Trophoblast cell (in vitro differentiated cells and primary cell): ENCODE measurements around the gene LAMP1.

Experiments used
- DNase-seq, 2 donors: peaks; one replicate each; pipeline ENCODE4 v3.0.0-alpha.2; 2016
- H2AFZ ChIP-seq: 2 replicates; pipeline ENCODE4 v1.6.1; 2013; ENCODE audit warnings: low read length, moderate library complexity, mild to moderate bottlenecking; ENCODE audit not compliant: insufficient read depth, poor library complexity
- H2AK5ac ChIP-seq: 2 replicates; pipeline ENCODE4 v1.6.1; 2013; ENCODE audit warnings: mild to moderate bottlenecking, low read length
- H2BK120ac ChIP-seq: 2 replicates; pipeline ENCODE4 v1.6.1; 2013; ENCODE audit warnings: low read length, mild to moderate bottlenecking, moderate library complexity; ENCODE audit not compliant: insufficient read depth, poor library complexity
- H2BK12ac ChIP-seq: 2 replicates; pipeline ENCODE4 v1.6.1; 2013; ENCODE audit warnings: mild to moderate bottlenecking, low read length, moderate library complexity
- H2BK5ac ChIP-seq: 2 replicates; pipeline ENCODE4 v1.6.1; 2013; ENCODE audit warnings: low read length, low read depth, moderate library complexity, mild to moderate bottlenecking; ENCODE audit not compliant: poor library complexity
- H3K14ac ChIP-seq: 2 replicates; pipeline ENCODE4 v1.6.1; 2013; ENCODE audit warnings: mild to moderate bottlenecking, low read length
- H3K18ac ChIP-seq: 2 replicates; pipeline ENCODE4 v1.6.1; 2013; ENCODE audit warnings: mild to moderate bottlenecking, low read length
- H3K23ac ChIP-seq: 2 replicates; pipeline ENCODE4 v1.6.1; 2013; ENCODE audit warnings: low read length
- H3K27ac ChIP-seq: 2 replicates; pipeline ENCODE4 v1.5.1; 2013; ENCODE audit warnings: low read depth, mild to moderate bottlenecking, inconsistent platforms, low read length, moderate library complexity
- H3K27me3 ChIP-seq: 2 replicates; pipeline ENCODE4 v1.6.1; 2013; ENCODE audit warnings: inconsistent platforms, mild to moderate bottlenecking, low read length, moderate library complexity; ENCODE audit not compliant: insufficient read depth
- H3K36me3 ChIP-seq, 2 experiments: 1 replicate in 1 of 2; 2 replicates in 1 of 2; pipeline ENCODE4 v1.6.1; 2013; ENCODE audit warnings: low read length in 2 of 2, mild to moderate bottlenecking in 2 of 2, moderate library complexity in 1 of 2; ENCODE audit not compliant: insufficient read depth in 2 of 2, control insufficient read depth in 1 of 2
- H3K4ac ChIP-seq: 2 replicates; pipeline ENCODE4 v1.6.1; 2013; ENCODE audit warnings: low read depth, mild to moderate bottlenecking, low read length, moderate library complexity
- H3K4me1 ChIP-seq, 2 experiments: 1 replicate in 1 of 2; 2 replicates in 1 of 2; pipeline ENCODE4 v1.6.1; 2013; ENCODE audit warnings: low read length in 2 of 2, mild to moderate bottlenecking in 2 of 2, moderate library complexity in 1 of 2; ENCODE audit not compliant: insufficient read depth in 2 of 2, control insufficient read depth in 1 of 2
- H3K4me2 ChIP-seq: 2 replicates; pipeline ENCODE4 v1.6.1; 2013; ENCODE audit warnings: inconsistent platforms, mild to moderate bottlenecking, low read length, moderate library complexity
- H3K4me3 ChIP-seq: 2 replicates; pipeline ENCODE4 v1.5.1; 2013; ENCODE audit warnings: mild to moderate bottlenecking, low read depth, low read length, inconsistent platforms
- H3K79me1 ChIP-seq: one replicate; pipeline ENCODE4 v1.6.1; 2013; ENCODE audit warnings: low read length
- H3K79me2 ChIP-seq: 2 replicates; pipeline ENCODE4 v1.6.1; 2013; ENCODE audit warnings: low read length, mild to moderate bottlenecking; ENCODE audit not compliant: control insufficient read depth, insufficient read depth, poor library complexity
- H3K9ac ChIP-seq: 2 replicates; pipeline ENCODE4 v1.6.1; 2013; ENCODE audit warnings: mild to moderate bottlenecking, low read length
- H3K9me3 ChIP-seq: 2 replicates; pipeline ENCODE4 v1.6.1; 2013; ENCODE audit warnings: low read depth, mild to moderate bottlenecking, control low read depth, inconsistent platforms, low read length; ENCODE audit not compliant: insufficient read depth
- H4K12ac ChIP-seq: 2 replicates; pipeline ENCODE4 v1.6.1; 2013; ENCODE audit warnings: low read depth, mild to moderate bottlenecking, low read length, moderate library complexity
- H4K8ac ChIP-seq: 2 replicates; pipeline ENCODE4 v1.6.1; 2013; ENCODE audit warnings: low read depth, mild to moderate bottlenecking, low read length, moderate library complexity
- H4K91ac ChIP-seq: one replicate; pipeline ENCODE4 v1.6.1; 2013; ENCODE audit warnings: low read depth, mild to moderate bottlenecking, low read length, moderate library complexity
- WGBS: extraction: QIAGEN DNeasy Blood & Tissue Kit; methylation state at CpG from one replicate; pipeline ENCODE4 v1.1.7; 2013; ENCODE audit warnings: missing lambda C conversion rate; ENCODE audit not compliant: insufficient read length, insufficient coverage; ENCODE audit errors: extremely low coverage; 5-methylcytosine and 5-hydroxymethylcytosine counted together

LAMP1 gene

DNA sequence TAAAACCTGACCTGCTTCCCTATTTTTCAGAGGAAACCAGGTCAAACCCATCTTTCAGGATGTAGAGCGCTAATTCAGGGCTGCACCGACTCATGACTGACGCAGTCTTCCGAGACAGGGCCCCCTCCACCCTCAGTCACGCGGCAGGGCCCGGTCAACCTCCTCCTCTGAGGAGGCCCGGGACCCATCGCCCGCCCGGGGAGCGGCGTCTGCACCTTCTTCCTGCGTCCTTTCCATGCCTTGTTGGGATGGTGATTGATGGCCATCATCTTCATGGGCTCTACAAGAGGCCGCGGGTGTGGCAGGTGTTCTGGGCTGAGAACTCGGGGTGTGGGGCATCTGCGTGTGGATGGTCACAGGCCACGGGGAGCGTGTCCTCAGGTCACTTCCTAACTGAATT is 40.9 kb downstream of the LAMP1 start:
- no peak overlapping the region for H3K9ac ChIP-seq
- H3K4ac ChIP-seq = no peak overlapping the region

DNA sequence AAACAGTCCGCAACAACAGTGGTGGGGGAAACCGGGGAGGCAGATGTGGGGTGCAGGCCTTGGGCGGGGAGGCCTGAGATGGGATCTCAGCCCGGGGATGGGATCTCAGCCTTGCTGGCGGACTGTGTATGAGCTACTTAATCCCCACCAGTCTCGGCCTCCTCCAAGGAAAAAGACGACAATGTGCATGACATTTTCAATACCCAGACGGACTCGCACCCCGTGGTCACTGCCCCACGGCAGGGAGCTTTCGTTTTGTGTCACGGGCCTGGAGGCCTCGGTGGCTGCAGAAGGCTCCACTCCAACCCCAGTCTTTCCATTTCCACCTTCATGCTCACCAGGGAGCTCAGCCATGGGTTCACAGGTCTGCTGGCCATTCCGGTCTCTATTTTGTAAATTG is 41.4 kb downstream of the LAMP1 start:
- no peaks in the 10 kb centered on the region for H3K4me1 ChIP-seq
- no peak for DNase-seq
- H3K9me3 ChIP-seq = peaks cover 4% of the 10 kb centered on the region
- no peak overlapping the region for H4K8ac ChIP-seq
- H3K27ac ChIP-seq = no peak overlapping the region
- no peak overlapping the region for H3K9ac ChIP-seq
- H3K14ac ChIP-seq = no peak overlapping the region
- no peak overlapping the region for H3K4me3 ChIP-seq
- H3K23ac ChIP-seq = no peak overlapping the region
- no peak overlapping the region for H4K91ac ChIP-seq
- no peak overlapping the region for H2AK5ac ChIP-seq
- H2AFZ ChIP-seq = no peak overlapping the region
- H2BK12ac ChIP-seq = no peak overlapping the region
- no peak overlapping the region for H2BK5ac ChIP-seq
- no peaks in the 10 kb centered on the region for H3K27me3 ChIP-seq
- H3K79me1 ChIP-seq = no peaks in the 10 kb centered on the region
- H4K12ac ChIP-seq = no peak overlapping the region
- WGBS = no CpG with 5 or more reads among the region's 15 CpGs
- H3K36me3 ChIP-seq = peaks cover under 1 to 5% of the 10 kb centered on the region in 2 experiments
- no peak overlapping the region for H3K4ac ChIP-seq
- no peak overlapping the region for H3K18ac ChIP-seq
- no peak overlapping the region for H3K4me2 ChIP-seq
- H3K79me2 ChIP-seq = no peaks in the 10 kb centered on the region
- no peak overlapping the region for H2BK120ac ChIP-seq

More for the DNA sequence above, 40.9 kb downstream of the LAMP1 start:
- no peak overlapping the region for H3K4me3 ChIP-seq
- H4K12ac ChIP-seq = no peak overlapping the region
- H3K4me1 ChIP-seq = no peaks in the 10 kb centered on the region
- no peak overlapping the region for H2AK5ac ChIP-seq
- no peak overlapping the region for H3K4me2 ChIP-seq
- H4K8ac ChIP-seq = no peak overlapping the region
- H3K79me1 ChIP-seq = no peaks in the 10 kb centered on the region
- peaks cover 2% of the 10 kb centered on the region for H3K9me3 ChIP-seq
- H4K91ac ChIP-seq = no peak overlapping the region
- no peaks in the 10 kb centered on the region for H3K79me2 ChIP-seq
- no peak overlapping the region for H3K27ac ChIP-seq
- no peak overlapping the region for H2BK5ac ChIP-seq
- H2BK120ac ChIP-seq = no peak overlapping the region
- no CpG with 5 or more reads among the region's 20 CpGs for WGBS
- no peak overlapping the region for H3K14ac ChIP-seq
- no peak overlapping the region for H3K18ac ChIP-seq
- H2BK12ac ChIP-seq = no peak overlapping the region
- DNase-seq = no peak
- no peaks in the 10 kb centered on the region for H3K27me3 ChIP-seq
- H3K23ac ChIP-seq = no peak overlapping the region
- no peak overlapping the region for H2AFZ ChIP-seq
- peaks cover 0 to 5% of the 10 kb centered on the region in 2 experiments for H3K36me3 ChIP-seq

DNA sequence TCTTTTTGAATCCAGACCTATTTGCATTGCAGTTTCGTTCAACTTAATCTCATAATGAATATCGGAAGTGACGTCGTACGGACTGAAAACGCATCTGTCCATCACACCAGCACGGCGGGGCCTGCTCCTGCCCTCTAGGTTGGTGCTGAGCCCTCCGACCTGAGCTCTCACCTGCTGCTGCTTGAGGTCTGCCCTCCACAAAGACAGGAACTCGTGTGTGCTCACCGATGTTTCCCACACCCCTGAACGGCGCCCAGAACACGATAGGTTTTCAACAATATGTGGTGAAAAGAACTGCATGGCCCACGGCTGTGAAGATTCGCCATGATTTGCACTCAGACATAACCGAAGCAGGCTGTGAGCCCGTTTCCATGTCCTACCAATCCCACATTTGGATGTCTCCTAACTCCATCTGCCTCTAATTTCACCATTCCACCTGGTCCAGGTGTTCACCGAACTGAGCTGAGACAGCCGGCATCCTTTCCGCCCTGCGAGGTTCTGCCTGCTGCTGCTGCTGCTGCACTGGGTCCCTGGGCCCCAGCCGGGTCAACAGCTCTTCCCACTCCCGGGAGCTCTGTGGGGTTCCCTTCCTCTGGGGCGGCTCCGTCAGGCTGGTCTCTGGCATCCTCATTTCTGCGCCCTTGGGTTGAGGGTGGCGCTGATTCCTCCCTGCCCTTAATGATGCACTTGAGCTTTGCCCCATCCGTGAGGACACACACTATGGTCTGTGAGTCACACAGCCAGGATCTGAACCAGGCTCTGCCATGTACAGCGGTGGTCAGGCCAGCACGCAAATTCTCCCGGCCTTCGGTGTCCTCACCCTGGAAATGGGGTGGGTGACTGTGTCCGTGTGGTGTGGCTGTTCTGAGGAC is 46.0 kb downstream of the LAMP1 start:
- no peaks in the 10 kb centered on the region for H3K27me3 ChIP-seq
- no peaks in the 10 kb centered on the region for H3K79me2 ChIP-seq
- H4K91ac ChIP-seq = no peak overlapping the region
- H3K4ac ChIP-seq = no peak overlapping the region
- H3K79me1 ChIP-seq = no peaks in the 10 kb centered on the region
- no peak overlapping the region for H3K27ac ChIP-seq
- H3K23ac ChIP-seq = no peak overlapping the region
- no peak overlapping the region for H2AK5ac ChIP-seq
- no peak overlapping the region for H2BK120ac ChIP-seq
- no peak overlapping the region for H3K14ac ChIP-seq
- peaks cover 9% of the 10 kb centered on the region for H3K9me3 ChIP-seq
- no peak overlapping the region for H3K9ac ChIP-seq
- no peak overlapping the region for H2AFZ ChIP-seq
- no peak for DNase-seq
- H2BK5ac ChIP-seq = no peak overlapping the region
- no peak overlapping the region for H4K12ac ChIP-seq
- WGBS = no CpG with 5 or more reads among the region's 34 CpGs
- no peak overlapping the region for H4K8ac ChIP-seq
- H2BK12ac ChIP-seq = no peak overlapping the region
- no peak overlapping the region for H3K4me2 ChIP-seq
- no peak overlapping the region for H3K18ac ChIP-seq
- no peaks in the 10 kb centered on the region for H3K4me1 ChIP-seq
- peak overlapping the region; percentile 49 for H3K4me3 ChIP-seq
- peaks cover 7 to 14% of the 10 kb centered on the region in 2 experiments for H3K36me3 ChIP-seq

DNA sequence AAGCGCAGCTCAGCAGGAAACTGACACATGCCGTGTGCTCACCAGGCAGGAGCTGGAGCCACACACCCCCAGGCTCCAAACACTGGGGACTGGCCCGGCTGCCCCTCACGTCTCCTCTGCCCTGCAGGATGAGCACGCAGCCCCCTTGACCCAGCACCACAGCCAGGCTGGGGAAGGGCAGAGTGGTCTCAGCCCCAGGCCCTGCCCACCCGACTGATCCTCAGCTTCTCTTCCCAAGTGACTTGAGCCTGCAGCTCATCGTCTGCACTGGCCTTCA is 46.6 kb downstream of the LAMP1 start:
- no peak overlapping the region for H2BK5ac ChIP-seq
- H3K9ac ChIP-seq = no peak overlapping the region
- no peak overlapping the region for H3K18ac ChIP-seq
- no peak overlapping the region for H4K8ac ChIP-seq
- H2AK5ac ChIP-seq = no peak overlapping the region
- no peaks in the 10 kb centered on the region for H3K79me2 ChIP-seq
- DNase-seq = no peak
- no peak overlapping the region for H3K14ac ChIP-seq
- H2AFZ ChIP-seq = no peak overlapping the region
- H4K12ac ChIP-seq = no peak overlapping the region
- H2BK12ac ChIP-seq = no peak overlapping the region
- no peak overlapping the region for H3K4me3 ChIP-seq
- no CpG with 5 or more reads among the region's 7 CpGs for WGBS
- peaks cover 13% of the 10 kb centered on the region for H3K9me3 ChIP-seq
- H3K79me1 ChIP-seq = no peaks in the 10 kb centered on the region
- no peak overlapping the region for H2BK120ac ChIP-seq
- no peak overlapping the region for H3K27ac ChIP-seq
- no peak overlapping the region for H3K4ac ChIP-seq
- H3K23ac ChIP-seq = no peak overlapping the region
- H3K4me1 ChIP-seq = no peaks in the 10 kb centered on the region
- no peak overlapping the region for H3K4me2 ChIP-seq
- H4K91ac ChIP-seq = no peak overlapping the region
- H3K27me3 ChIP-seq = no peaks in the 10 kb centered on the region
- peaks cover 11 to 15% of the 10 kb centered on the region in 2 experiments for H3K36me3 ChIP-seq
